ENCODE data around the gene SDSL. TPM values are rescaled to one million over a fixed set of nuclear protein-coding genes. Genes with fewer than 3 reads are reported as not detected.

SDSL gene
- total RNA-seq, 3 donors from 2014 or later (not counting 1 experiment from before 2014, with no cell fraction given) = 1.0 to 7.5 (median 3.7) TPM

GRCh38 chr12:113413488-113413939 lies 8.7 kb upstream of the SDSL start:
- 74% methylated on average over 10 of the region's 11 CpGs for WGBS (ENCODE audit: insufficient coverage)

DNA sequence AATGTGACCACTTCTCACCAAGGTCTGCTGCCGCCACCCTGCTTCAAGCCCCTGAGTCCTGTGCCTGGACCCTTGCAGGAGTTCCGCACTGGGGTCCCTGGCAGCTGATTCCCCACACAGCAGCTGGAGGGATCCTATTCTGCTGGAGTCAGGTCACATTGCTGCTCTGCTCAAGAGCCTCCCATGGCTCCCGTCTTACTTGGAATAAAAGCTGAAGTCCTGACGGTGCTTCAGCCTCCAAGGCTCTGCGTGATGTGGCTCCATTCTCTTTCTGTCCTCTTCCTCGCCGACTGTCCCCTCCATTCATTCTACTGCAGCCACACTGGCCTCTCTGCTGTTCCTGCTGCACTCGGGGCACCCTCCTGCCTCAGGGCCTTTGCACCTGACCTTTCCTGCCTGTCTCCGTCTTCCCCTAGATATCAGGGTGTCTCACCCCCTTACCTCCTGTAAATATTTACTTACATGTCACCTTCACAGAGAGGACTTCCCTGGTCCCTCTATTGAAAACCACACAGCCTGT lies 7.6 kb upstream of the SDSL start:
- H3K36me3 Mint-ChIP-seq = no peaks in the 10 kb centered on the region
- peaks cover 9 to 16% of the 10 kb centered on the region in 2 donors for H3K27me3 Mint-ChIP-seq (ENCODE audit: low read depth in 2 of 2)
- intact Hi-C loops (cut with micrococcal nuclease) = no loop called here
- ATAC-seq = no peak
- Histone ChIP-seq H3K4me3 (ENCODE audit: low read length) (no peak overlapping the region), H3K27me3 (ENCODE audit: control insufficient read depth, insufficient read depth, low read length) (no peaks in the 10 kb centered on the region), H3K9me3 (ENCODE audit: control insufficient read depth, insufficient read depth, low read length) (no peaks in the 10 kb centered on the region), H3K27ac (ENCODE audit: low read length) (no peak overlapping the region), H3K36me3 (ENCODE audit: control insufficient read depth, insufficient read depth, low read length) (no peaks in the 10 kb centered on the region), H3K4me1 (ENCODE audit: control insufficient read depth, insufficient read depth, low read length) (peaks cover 6% of the 10 kb centered on the region)
- H3K9me3 Mint-ChIP-seq = no peaks in the 10 kb centered on the region
- 88% methylated on average over 9 of the region's 9 CpGs for WGBS (ENCODE audit: insufficient coverage)
- no peaks in the 10 kb centered on the region for H3K4me1 Mint-ChIP-seq
- no peak overlapping the region for H3K4me3 Mint-ChIP-seq
- TF ChIP-seq CTCF (IDR thresholded peaks at IDR 0.05) = no peak
- no peak overlapping the region for H3K27ac Mint-ChIP-seq
- no peak for DNase-seq

More at GRCh38 chr12:113413488-113413939, 8.7 kb upstream of the SDSL start:
- Mint-ChIP-seq H3K4me3 (no peak overlapping the region), H3K9me3 (no peaks in the 10 kb centered on the region), H3K4me1 (no peaks in the 10 kb centered on the region), H3K27me3 (ENCODE audit: low read depth in 2 of 2) (peaks cover 9 to 16% of the 10 kb centered on the region in 2 donors), H3K27ac (no peak overlapping the region), H3K36me3 (no peaks in the 10 kb centered on the region)
- Histone ChIP-seq H3K4me1 (ENCODE audit: control insufficient read depth, insufficient read depth, low read length) (peaks cover 6% of the 10 kb centered on the region), H3K27me3 (ENCODE audit: control insufficient read depth, insufficient read depth, low read length) (no peaks in the 10 kb centered on the region), H3K36me3 (ENCODE audit: control insufficient read depth, insufficient read depth, low read length) (no peaks in the 10 kb centered on the region), H3K27ac (ENCODE audit: low read length) (no peak overlapping the region), H3K9me3 (ENCODE audit: control insufficient read depth, insufficient read depth, low read length) (no peaks in the 10 kb centered on the region), H3K4me3 (ENCODE audit: low read length) (no peak overlapping the region)
- intact Hi-C loops (cut with micrococcal nuclease) = no loop called here
- TF ChIP-seq CTCF (IDR thresholded peaks at IDR 0.05) = no peak
- ATAC-seq = no peak
- no peak for DNase-seq

GRCh38 chr12:113416091-113416754 lies 6.0 kb upstream of the SDSL start:
- intact Hi-C loops (cut with micrococcal nuclease) = no loop called here
- H3K4me3 Mint-ChIP-seq = no peak overlapping the region
- DNase-seq = no peak

More at GRCh38 chr12:113416091-113416754, 6.0 kb upstream of the SDSL start:
- peaks cover 6% of the 10 kb centered on the region for H3K4me1 ChIP-seq (ENCODE audit: control insufficient read depth, insufficient read depth, low read length)
- Mint-ChIP-seq H3K9me3 (no peaks in the 10 kb centered on the region), H3K27me3 (ENCODE audit: low read depth in 2 of 2) (peaks cover 6 to 9% of the 10 kb centered on the region in 2 donors), H3K36me3 (no peaks in the 10 kb centered on the region), H3K4me1 (no peaks in the 10 kb centered on the region), H3K27ac (no peak overlapping the region)
- peak; percentile 31 to 36 (median 34) for ATAC-seq
- H3K27me3 ChIP-seq (ENCODE audit: control insufficient read depth, insufficient read depth, low read length) = no peaks in the 10 kb centered on the region
- no peaks in the 10 kb centered on the region for H3K9me3 ChIP-seq (ENCODE audit: control insufficient read depth, insufficient read depth, low read length)
- no peak overlapping the region for H3K4me3 ChIP-seq (ENCODE audit: low read length)
- TF ChIP-seq CTCF (IDR thresholded peaks at IDR 0.05) = no peak
- H3K27ac ChIP-seq (ENCODE audit: low read length) = peak overlapping the region; percentile 29
- H3K36me3 ChIP-seq (ENCODE audit: control insufficient read depth, insufficient read depth, low read length) = no peaks in the 10 kb centered on the region
- WGBS (ENCODE audit: insufficient coverage) = 67% methylated on average over 6 of the region's 6 CpGs
